ENCODE measurements around the gene UBAP1. TPM values are rescaled to one million over a fixed set of nuclear protein-coding genes. Genes with fewer than 3 reads are reported as not detected.
"Not testable (repeated sequence)": the region's sequence is repeated elsewhere in the genome, so short reads cannot be mapped to it uniquely, and the experiment has no call there.

UBAP1 gene
- total RNA-seq, 1 donor = 57.1 TPM

- H3K4me3 ChIP-seq (ENCODE audit: low read depth, low read length) = no peak overlapping the region
- DNase-seq (ENCODE audit: low read depth) = no peak
- TF ChIP-seq CTCF (IDR thresholded peaks at IDR 0.05; ENCODE audit: insufficient read depth, low read length) = no peak
Observed at GRCh38 chr9:34246453-34246852, 67.6 kb downstream of the UBAP1 start.

GRCh38 chr9:34247782-34248181 lies 68.9 kb downstream of the UBAP1 start:
- not testable (repeated sequence) for H3K4me3 ChIP-seq (ENCODE audit: low read depth, low read length); DNase-seq (ENCODE audit: low read depth)

GRCh38 chr9:34249274-34249673 lies 70.4 kb downstream of the UBAP1 start:
- no peak overlapping the region for H3K4me3 ChIP-seq (ENCODE audit: low read depth, low read length)
- TF ChIP-seq CTCF (IDR thresholded peaks at IDR 0.05; ENCODE audit: insufficient read depth, low read length) = no peak
- DNase-seq (ENCODE audit: low read depth) = no peak

- DNase-seq (ENCODE audit: low read depth) = peak; percentile 18
- TF ChIP-seq CTCF (IDR thresholded peaks at IDR 0.05; ENCODE audit: insufficient read depth, low read length) = no peak
- H3K4me3 ChIP-seq (ENCODE audit: low read depth, low read length) = no peak overlapping the region
Observed at GRCh38 chr9:34250721-34251120, 71.9 kb downstream of the UBAP1 start.

GRCh38 chr9:34252016-34252415 lies 73.2 kb downstream of the UBAP1 start:
- H3K4me3 ChIP-seq (ENCODE audit: low read depth, low read length) = no peak overlapping the region
- peak; percentile 89 for DNase-seq (ENCODE audit: low read depth)
- TF ChIP-seq CTCF (IDR thresholded peaks at IDR 0.05; ENCODE audit: insufficient read depth, low read length) = no peak

GRCh38 chr9:34252670-34253459 lies 74.0 kb downstream of the UBAP1 start:
- peak; percentile 95 for TF ChIP-seq CTCF (IDR thresholded peaks at IDR 0.05; ENCODE audit: insufficient read depth, low read length)
- no peak overlapping the region for H3K4me3 ChIP-seq (ENCODE audit: low read depth, low read length)
- peak; percentile 76 for DNase-seq (ENCODE audit: low read depth)

DNA sequence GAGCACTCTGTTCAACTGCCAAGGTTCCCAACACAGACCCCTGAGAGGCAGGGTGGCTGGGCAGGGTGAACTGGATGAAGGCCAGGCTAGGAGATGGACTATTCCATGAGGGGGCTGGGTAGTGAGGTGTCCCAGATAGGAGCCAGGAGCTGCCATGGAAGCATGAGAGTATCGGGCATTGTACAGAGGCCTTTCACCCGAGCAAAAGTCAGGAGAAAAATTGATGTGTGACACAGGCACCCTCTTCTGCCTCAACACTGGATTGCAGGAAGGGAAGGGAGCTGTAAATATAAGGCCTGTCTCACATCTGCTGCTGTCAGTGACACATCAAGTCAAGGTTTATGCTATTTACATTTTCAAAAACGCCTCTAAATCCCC lies 74.6 kb downstream of the UBAP1 start:
- TF ChIP-seq CTCF (IDR thresholded peaks at IDR 0.05; ENCODE audit: insufficient read depth, low read length) = peak; percentile 64
- DNase-seq (ENCODE audit: low read depth) = peak; percentile 78
- no peak overlapping the region for H3K4me3 ChIP-seq (ENCODE audit: low read depth, low read length)

All from fibroblast of the aortic adventitia (primary cell).